GM23338 (cell line): ENCODE results near the gene PSMA7. TPM values are rescaled to one million over a fixed set of nuclear protein-coding genes. Genes with fewer than 3 reads are reported as not detected.

Source experiments
- ATAC-seq: fragments of 200-7000 bp; cut with Tn5 transposase; 3 replicates; pipeline ENCODE4 v1.9.1; 2020
- DNase-seq: peaks from one replicate; pipeline ENCODE4 v3.0.0-alpha.2; 2015; ENCODE audit warnings: low spot score
- H2AFZ ChIP-seq: fragments of 200-600 bp; sonication (generic); 2 replicates; pipeline ENCODE4 v1.8.0; 2016; ENCODE audit warnings: antibody characterized with exemption, mild to moderate bottlenecking, moderate library complexity
- H3F3A ChIP-seq: fragments of 200-600 bp; sonication (generic); replicated peaks from 2 replicates; pipeline ENCODE4 v1.8.0; 2017; ENCODE audit warnings: antibody characterized with exemption, mixed run types, low read depth
- H3K27ac ChIP-seq: fragments of 200-600 bp; sonication (generic); 2 replicates; pipeline ENCODE4 v1.6.1; 2016; ENCODE audit warnings: low read depth
- H3K27me3 ChIP-seq: fragments of 200-600 bp; sonication (generic); 2 replicates; pipeline ENCODE4 v1.8.0; 2016; ENCODE audit warnings: mild to moderate bottlenecking, mixed run types, moderate library complexity; ENCODE audit not compliant: insufficient read depth
- H3K36me3 ChIP-seq: fragments of 200-600 bp; sonication (generic); 2 replicates; pipeline ENCODE4 v1.8.0; 2016; ENCODE audit warnings: mild to moderate bottlenecking; ENCODE audit not compliant: insufficient read depth
- H3K4me1 ChIP-seq: fragments of 200-600 bp; sonication (generic); 2 replicates; pipeline ENCODE4 v1.8.0; 2016; ENCODE audit warnings: mild to moderate bottlenecking, moderate library complexity; ENCODE audit not compliant: insufficient read depth
- H3K4me2 ChIP-seq: fragments of 200-600 bp; sonication (generic); 2 replicates; pipeline ENCODE4 v1.7.1; 2017; ENCODE audit warnings: mixed run types
- H3K4me3 ChIP-seq: fragments of 200-600 bp; sonication (generic); 2 replicates; pipeline ENCODE4 v1.6.1; 2016; ENCODE audit warnings: mixed run types
- H3K79me2 ChIP-seq: fragments of 200-600 bp; sonication (generic); replicated peaks from 2 replicates; pipeline ENCODE4 v1.8.0; 2017; ENCODE audit warnings: mild to moderate bottlenecking; ENCODE audit not compliant: insufficient read depth
- H3K9me2 ChIP-seq: fragments of 200-600 bp; sonication (generic); 2 replicates; pipeline ENCODE4 v1.8.0; 2017; ENCODE audit not compliant: insufficient read depth
- H4K20me1 ChIP-seq: fragments of 200-600 bp; sonication (generic); replicated peaks from 2 replicates; pipeline ENCODE4 v1.8.0; 2017; ENCODE audit warnings: mild to moderate bottlenecking; ENCODE audit not compliant: insufficient read depth
- H3K27ac Mint-ChIP-seq: 2 replicates; pipeline ENCODE4 v1.8.0; 2020; ENCODE audit warnings: inconsistent platforms, mild to moderate bottlenecking, moderate library complexity, mixed read lengths
- H3K27me3 Mint-ChIP-seq: 3 replicates; pipeline ENCODE4 v1.8.0; 2022; ENCODE audit warnings: low read depth, mild to moderate bottlenecking, moderate library complexity, mixed read lengths, inconsistent platforms; ENCODE audit not compliant: insufficient read depth, poor library complexity
- H3K36me3 Mint-ChIP-seq: 3 replicates; pipeline ENCODE4 v1.8.0; 2021; ENCODE audit warnings: low read depth, mild to moderate bottlenecking, inconsistent platforms, moderate library complexity, mixed read lengths
- H3K4me1 Mint-ChIP-seq: 3 replicates; pipeline ENCODE4 v1.8.0; 2020; ENCODE audit warnings: mild to moderate bottlenecking, inconsistent platforms, mixed read lengths
- H3K4me3 Mint-ChIP-seq: 3 replicates; pipeline ENCODE4 v1.8.0; 2021; ENCODE audit warnings: moderate library complexity, mild to moderate bottlenecking, inconsistent platforms, mixed read lengths
- H3K9me3 Mint-ChIP-seq: 3 replicates; pipeline ENCODE4 v1.8.0; 2020; ENCODE audit warnings: moderate library complexity, mild to moderate bottlenecking, inconsistent platforms, mixed read lengths
- ETS1 ChIP-seq: IDR thresholded peaks from 2 replicates; pipeline ENCODE4 v1.6.1; 2016; ENCODE audit warnings: antibody characterized with exemption
- EZH2 ChIP-seq: fragments of 200-600 bp; sonication (generic); IDR thresholded peaks from one replicate; pipeline ENCODE4 v1.8.0; 2017; ENCODE audit warnings: antibody characterized with exemption, mild to moderate bottlenecking, low read depth; ENCODE audit not compliant: unreplicated experiment
- EZH2phosphoT487 ChIP-seq: fragments of 200-600 bp; sonication (generic); IDR thresholded peaks from one replicate; pipeline ENCODE4 v1.8.1; 2018; ENCODE audit warnings: antibody characterized with exemption; ENCODE audit not compliant: unreplicated experiment
- JUNB ChIP-seq: IDR thresholded peaks from one replicate; pipeline ENCODE4 v1.6.1; 2016; ENCODE audit warnings: antibody characterized with exemption; ENCODE audit not compliant: unreplicated experiment
- NANOG ChIP-seq: IDR thresholded peaks from 2 replicates; pipeline ENCODE4 v1.6.1; 2016; ENCODE audit warnings: antibody characterized with exemption, borderline replicate concordance
- POLR2AphosphoS5 ChIP-seq: IDR thresholded peaks from 2 replicates; pipeline ENCODE4 v1.6.1; 2016; ENCODE audit warnings: antibody characterized with exemption, low read depth
- REST ChIP-seq: IDR thresholded peaks from one replicate; pipeline ENCODE4 v1.6.1; 2018; ENCODE audit warnings: antibody characterized with exemption; ENCODE audit not compliant: unreplicated experiment
- STAT1 ChIP-seq: IDR thresholded peaks from one replicate; pipeline ENCODE4 v1.6.1; 2016; ENCODE audit warnings: antibody characterized with exemption; ENCODE audit not compliant: unreplicated experiment
- ZNF114 ChIP-seq: fragments of 250-450 bp; sonication (Bioruptor Pico); IDR thresholded peaks from 2 replicates; pipeline ENCODE4 v1.5.0; 2020; ENCODE audit warnings: mild to moderate bottlenecking, moderate library complexity
- ZNF462 ChIP-seq: fragments of 250-450 bp; sonication (Bioruptor Pico); IDR thresholded peaks from 2 replicates; pipeline ENCODE4 v1.5.0; 2020; ENCODE audit warnings: mild to moderate bottlenecking, moderate library complexity
- polyA plus RNA-seq: library from polyadenylated mRNA; unstranded; fragments of >200 nt; fragmentation: Nextera tagmentation; extraction: Ambion mirVana; gene quantifications from 2 replicates; pipeline ENCODE4 v1.2.1, GENCODE V29; 2016
- total RNA-seq: library from RNA; depleted of rRNA; stranded (reverse); fragments of >200 nt; shearing (Covaris generic); gene quantifications from 2 replicates; pipeline ENCODE4 v1.2.3, GENCODE V29; 2014

The PSMA7 gene
- total and polyA plus RNA-seq, 2 experiments from 2014 or later, result 357 to 628 TPM

- no peak for TF ChIP-seq ZNF462 (CRISPR knock-in tag)
Observed at GRCh38 chr20:62186887-62187866, 44.0 kb upstream of the PSMA7 start (continued).

- Mint-ChIP-seq H3K27me3 (peaks cover 9% of the 10 kb centered on the region), H3K36me3 (no peaks in the 10 kb centered on the region; the same call in 2 of the 3 replicates), H3K4me3 (no peak overlapping the region), H3K9me3 (no peaks in the 10 kb centered on the region), H3K27ac (no peak overlapping the region), H3K4me1 (peaks cover 14% of the 10 kb centered on the region)
- H3K27me3 ChIP-seq, result no peaks in the 10 kb centered on the region
- H4K20me1 ChIP-seq, result peaks cover 14% of the 10 kb centered on the region; the same call in 1 of the 2 replicates
- no peak overlapping the region for H3K4me2 ChIP-seq
- H2AFZ ChIP-seq, result no peak overlapping the region
- peaks cover 60% of the 10 kb centered on the region for H3K79me2 ChIP-seq
- peaks cover 7% of the 10 kb centered on the region; the same call in 1 of the 2 replicates for H3K4me1 ChIP-seq
- H3K27ac ChIP-seq, result no peak overlapping the region
- H3K4me3 ChIP-seq, result no peak overlapping the region
- no peaks in the 10 kb centered on the region for H3K9me2 ChIP-seq
- ATAC-seq, result no peak
- no peaks in the 10 kb centered on the region for H3K36me3 ChIP-seq
- DNase-seq, result no peak
- H3F3A ChIP-seq, result peaks cover 7% of the 10 kb centered on the region
- TF ChIP-seq REST, result no peak
- no peak for TF ChIP-seq EZH2
- TF ChIP-seq EZH2phosphoT487, result no peak
- no peak for TF ChIP-seq NANOG
- TF ChIP-seq ZNF114 (CRISPR knock-in tag), result no peak
- TF ChIP-seq ETS1, result no peak
- TF ChIP-seq POLR2AphosphoS5, result no peak
- TF ChIP-seq STAT1, result no peak
- no peak for TF ChIP-seq JUNB
Observed at GRCh38 chr20:62186096-62186426, 42.9 kb upstream of the PSMA7 start.
